Tibial artery (tissue), 4 donors: ENCODE results near the gene ZNF521.

Source experiments
- DNase-seq, 2 donors: peaks; one replicate each; pipeline ENCODE4 v3.0.0-alpha.2; 2019
- H3K27ac ChIP-seq, 2 donors: fragments of 200-600 bp; sonication (generic) in 1 of 2; 1 replicate in 1 of 2; 2 replicates in 1 of 2; pipeline ENCODE4 v1.5.1; 2018 to 2019; ENCODE audit warnings: mild to moderate bottlenecking in 1 of 2
- H3K27me3 ChIP-seq, 2 donors: fragments of 200-600 bp; sonication (generic) in 1 of 2; one replicate each; pipeline versions ENCODE4 v1.5.1 to v1.6.0; 2016 to 2019
- H3K36me3 ChIP-seq, 3 donors: fragments of 200-600 bp; sonication (generic) in 2 of 3; one replicate each; pipeline ENCODE4 v1.5.1; 2016 to 2019; ENCODE audit warnings: mild to moderate bottlenecking in 2 of 3
- H3K4me1 ChIP-seq, 4 donors: fragments of 200-600 bp; sonication (generic) in 2 of 4; 1 replicate in 3 of 4; 2 replicates in 1 of 4; pipeline ENCODE4 v1.5.1; 2016 to 2019
- H3K4me3 ChIP-seq, 2 donors: fragments of 200-600 bp; sonication (generic) in 1 of 2; 1 replicate in 1 of 2; 2 replicates in 1 of 2; pipeline ENCODE4 v1.5.1; 2018 to 2019; ENCODE audit warnings: mild to moderate bottlenecking in 2 of 2
- H3K9me3 ChIP-seq, 3 donors: fragments of 200-600 bp; sonication (generic) in 1 of 3; one replicate each; pipeline ENCODE4 v1.5.1; 2016 to 2019
- intact Hi-C: fragments of 100-400 bp; cut with DNase I; formaldehyde crosslinking; loops from one replicate; pipeline ENCODE4 v1.15.0; 2023; ENCODE audit warnings: low total_unique reads
- TF ChIP-seq, protein P1 (sequence below), 2 experiments: fragments of 200-600 bp in 1 of 2; fragments of 450-650 bp in 1 of 2; IDR thresholded peaks; one replicate each; pipeline ENCODE4 v1.5.1; 2017 to 2019; ENCODE audit warnings: antibody characterized with exemption in 2 of 2, mild to moderate bottlenecking in 1 of 2, moderate library complexity in 1 of 2

Gene ZNF521

DNA sequence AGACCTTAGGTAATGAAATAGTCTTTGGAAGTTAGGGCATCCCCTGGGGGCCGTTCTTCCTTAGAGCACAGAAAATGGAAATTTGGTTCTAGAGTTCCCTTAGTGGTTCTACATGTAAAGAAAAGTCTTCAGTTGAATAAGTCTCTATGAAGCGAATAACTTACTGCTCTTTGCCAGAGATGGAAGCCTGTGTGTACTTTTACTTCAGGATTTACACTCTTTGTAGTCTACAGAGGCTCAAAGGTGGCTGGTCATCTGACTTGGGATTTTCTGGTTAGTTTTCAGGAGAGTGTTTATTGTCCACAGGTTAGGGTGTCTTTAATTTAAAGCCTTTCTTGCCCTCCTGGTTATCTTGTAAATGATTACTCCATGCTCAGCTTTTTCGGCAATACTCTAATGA is 210.6 kb downstream of the ZNF521 start:
- Histone ChIP-seq H3K36me3 (no peaks in the 10 kb centered on the region), H3K9me3 (no peaks in the 10 kb centered on the region), H3K27ac (no peak overlapping the region), H3K4me1 (peaks cover 0 to 8% (median 0%) of the 10 kb centered on the region in 4 donors), H3K4me3 (no peak overlapping the region), H3K27me3 (no peaks in the 10 kb centered on the region)
- intact Hi-C loops: no loop called here
- TF ChIP-seq, protein P1, sequence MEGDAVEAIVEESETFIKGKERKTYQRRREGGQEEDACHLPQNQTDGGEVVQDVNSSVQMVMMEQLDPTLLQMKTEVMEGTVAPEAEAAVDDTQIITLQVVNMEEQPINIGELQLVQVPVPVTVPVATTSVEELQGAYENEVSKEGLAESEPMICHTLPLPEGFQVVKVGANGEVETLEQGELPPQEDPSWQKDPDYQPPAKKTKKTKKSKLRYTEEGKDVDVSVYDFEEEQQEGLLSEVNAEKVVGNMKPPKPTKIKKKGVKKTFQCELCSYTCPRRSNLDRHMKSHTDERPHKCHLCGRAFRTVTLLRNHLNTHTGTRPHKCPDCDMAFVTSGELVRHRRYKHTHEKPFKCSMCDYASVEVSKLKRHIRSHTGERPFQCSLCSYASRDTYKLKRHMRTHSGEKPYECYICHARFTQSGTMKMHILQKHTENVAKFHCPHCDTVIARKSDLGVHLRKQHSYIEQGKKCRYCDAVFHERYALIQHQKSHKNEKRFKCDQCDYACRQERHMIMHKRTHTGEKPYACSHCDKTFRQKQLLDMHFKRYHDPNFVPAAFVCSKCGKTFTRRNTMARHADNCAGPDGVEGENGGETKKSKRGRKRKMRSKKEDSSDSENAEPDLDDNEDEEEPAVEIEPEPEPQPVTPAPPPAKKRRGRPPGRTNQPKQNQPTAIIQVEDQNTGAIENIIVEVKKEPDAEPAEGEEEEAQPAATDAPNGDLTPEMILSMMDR (IDR thresholded peaks at IDR 0.05): no peak
- no peak for DNase-seq

DNA sequence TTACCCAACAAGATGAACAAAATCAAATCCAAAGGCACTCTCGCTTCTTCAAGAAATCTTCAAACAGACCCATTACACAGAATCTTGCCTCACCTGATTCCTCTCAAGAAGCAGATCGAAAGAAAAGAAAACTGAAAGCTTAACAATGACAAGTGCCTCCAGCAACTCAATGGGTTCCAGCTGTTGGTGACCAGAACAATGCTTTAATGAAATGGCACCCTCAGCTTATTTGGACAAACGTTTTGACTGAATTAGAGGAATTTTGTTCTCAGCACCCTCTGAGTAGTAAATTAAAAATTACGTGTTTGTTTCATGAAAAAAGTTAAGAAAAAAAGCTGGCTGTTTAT is 211.0 kb downstream of the ZNF521 start:
- TF ChIP-seq, protein P1 (IDR thresholded peaks at IDR 0.05): no peak
- Histone ChIP-seq H3K27ac (no peak overlapping the region), H3K9me3 (no peaks in the 10 kb centered on the region), H3K27me3 (no peaks in the 10 kb centered on the region), H3K4me1 (peaks cover 0 to 10% (median 0%) of the 10 kb centered on the region in 4 donors), H3K4me3 (no peak overlapping the region), H3K36me3 (no peaks in the 10 kb centered on the region)
- intact Hi-C loops: no loop called here
- DNase-seq: no peak

DNA sequence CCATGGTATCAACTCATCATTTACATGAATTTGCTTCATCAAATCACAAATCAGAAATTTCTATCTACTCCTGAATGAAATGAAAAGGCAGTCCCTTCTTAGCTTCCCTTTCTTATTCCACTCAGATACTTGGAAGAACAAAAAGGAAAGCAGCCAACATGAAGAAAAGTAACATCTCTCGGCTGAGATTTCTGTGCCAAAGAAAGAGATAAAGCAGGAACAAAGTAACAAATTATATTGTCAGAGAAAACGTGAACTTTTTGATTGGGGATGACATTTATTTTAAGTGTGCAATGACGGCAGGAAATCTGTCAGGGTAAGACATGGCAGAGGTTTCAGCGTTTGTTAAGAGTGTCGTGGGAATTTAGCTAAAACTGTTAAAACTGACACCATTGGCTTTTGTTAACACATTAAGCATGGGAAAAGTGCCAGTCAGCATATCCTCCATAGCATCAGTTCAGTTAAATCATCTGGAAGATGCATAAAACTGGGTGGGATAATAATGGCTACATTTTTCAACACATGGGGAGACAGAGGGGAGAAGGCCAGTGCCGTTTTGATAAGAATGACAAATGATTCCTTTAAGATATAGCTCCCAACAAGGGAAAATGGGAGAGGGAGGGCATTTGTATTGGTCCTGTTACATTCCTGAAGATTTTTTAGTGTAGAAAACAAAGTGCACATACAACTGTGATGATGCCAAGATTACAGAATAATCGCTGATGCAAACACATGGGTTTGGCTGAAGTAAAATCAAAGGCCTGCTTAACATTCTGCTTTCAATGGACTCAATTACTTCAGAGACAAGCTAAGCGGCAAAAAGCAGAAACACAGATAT is 211.6 kb downstream of the ZNF521 start:
- intact Hi-C loops: no loop called here
- Histone ChIP-seq H3K36me3 (no peaks in the 10 kb centered on the region), H3K4me1 (peaks cover 0 to 14% (median 2%) of the 10 kb centered on the region in 4 donors), H3K9me3 (no peaks in the 10 kb centered on the region), H3K4me3 (no peak overlapping the region), H3K27ac (no peak overlapping the region), H3K27me3 (no peaks in the 10 kb centered on the region)
- TF ChIP-seq, protein P1 (IDR thresholded peaks at IDR 0.05): no peak
- DNase-seq: no peak

DNA sequence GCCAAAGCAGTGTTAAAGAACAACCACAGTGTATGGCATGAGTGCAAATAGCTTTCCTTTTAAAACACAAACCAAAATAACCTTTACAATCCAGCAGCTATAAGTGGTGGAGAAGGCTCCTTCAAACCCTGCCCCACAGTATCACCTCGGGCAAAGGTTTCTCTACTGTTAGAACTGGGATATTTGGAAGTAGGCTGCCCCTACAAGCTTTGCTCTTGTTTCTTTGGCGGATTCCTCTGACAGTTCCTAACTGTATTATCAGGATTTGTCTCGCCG is 214.8 kb downstream of the ZNF521 start:
- H3K4me3 ChIP-seq: no peak overlapping the region
- no peak for DNase-seq
- H3K9me3 ChIP-seq: no peaks in the 10 kb centered on the region
- TF ChIP-seq, protein P1 (IDR thresholded peaks at IDR 0.05): no peak
- H3K27me3 ChIP-seq: no peaks in the 10 kb centered on the region
- H3K36me3 ChIP-seq: no peaks in the 10 kb centered on the region
- intact Hi-C loops: no loop called here
- H3K4me1 ChIP-seq: peaks cover 0 to 25% (median 8%) of the 10 kb centered on the region in 4 donors
- H3K27ac ChIP-seq: peak overlapping the region in 1 of 2 donors; percentile 17

DNA sequence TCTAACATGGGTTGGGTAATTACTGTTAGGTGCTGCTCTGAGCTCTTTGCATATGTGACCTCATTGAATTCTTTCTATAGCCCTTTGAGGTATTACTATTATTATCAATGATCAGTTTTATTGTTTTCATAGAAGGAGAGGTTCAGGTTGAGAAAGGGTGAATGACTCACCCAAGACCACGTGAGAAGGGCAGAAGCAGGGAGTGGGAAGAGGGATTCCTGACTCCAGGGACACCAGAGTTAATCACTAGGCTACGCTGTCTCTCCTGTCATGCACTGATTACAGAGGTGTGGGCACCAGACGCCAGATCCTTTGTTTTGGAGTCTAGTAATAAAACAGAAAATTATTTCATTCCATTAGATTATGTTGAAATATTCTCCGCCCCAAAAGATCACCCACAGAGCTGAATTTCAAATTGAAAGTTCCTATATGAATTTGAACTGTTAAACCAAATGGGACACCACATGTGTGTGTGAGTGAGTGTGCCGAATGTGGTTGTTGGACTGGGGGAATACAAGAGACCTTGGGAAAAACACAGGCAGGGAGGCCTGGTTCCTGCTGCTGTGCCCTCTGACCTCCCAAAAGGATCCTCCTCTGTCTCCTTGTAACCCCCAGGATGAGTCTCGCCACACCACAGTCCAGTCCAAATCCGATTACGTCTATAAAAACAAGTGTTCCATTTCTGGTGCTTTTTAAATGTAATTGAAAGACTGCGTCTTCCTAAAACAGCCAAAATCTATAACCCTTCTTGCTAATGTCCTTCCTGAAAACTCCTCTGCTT is 215.4 kb downstream of the ZNF521 start:
- TF ChIP-seq, protein P1 (IDR thresholded peaks at IDR 0.05): no peak
- Histone ChIP-seq H3K4me3 (no peak overlapping the region), H3K4me1 (peaks cover 0 to 25% (median 8%) of the 10 kb centered on the region in 4 donors), H3K27me3 (no peaks in the 10 kb centered on the region), H3K36me3 (no peaks in the 10 kb centered on the region), H3K9me3 (no peaks in the 10 kb centered on the region), H3K27ac (peak overlapping the region in 1 of 2 donors; percentile 17)
- DNase-seq: no peak
- intact Hi-C loops: no loop called here
